Neural cell (in vitro differentiated cells): ENCODE results near the gene WDR59. TPM values are rescaled to one million over a fixed set of nuclear protein-coding genes. Genes with fewer than 3 reads are reported as not detected.

Source experiments
- H2AFZ ChIP-seq: fragments of 200-600, 300-800 bp; sonication (generic), shearing (Covaris generic); 2 replicates; pipeline ENCODE4 v1.6.0; 2014; ENCODE audit warnings: low read depth, mild to moderate bottlenecking, antibody characterized with exemption, low read length, moderate library complexity
- H3F3A ChIP-seq: fragments of 200-600 bp; shearing (Covaris generic); 2 replicates; pipeline ENCODE4 v1.6.1; 2016; ENCODE audit warnings: mild to moderate bottlenecking, moderate library complexity, mixed read lengths, antibody characterized with exemption, low read length; ENCODE audit not compliant: insufficient read depth, poor library complexity, severe bottlenecking
- H3K27ac ChIP-seq: fragments of 200-600, 300-800 bp; sonication (generic), shearing (Covaris generic); 2 replicates; pipeline ENCODE4 v1.5.1; 2014; ENCODE audit warnings: mild to moderate bottlenecking, low read length, moderate library complexity
- H3K27me3 ChIP-seq: fragments of 300-800, 200-600 bp; sonication (generic), shearing (Covaris generic); 2 replicates; pipeline ENCODE4 v1.6.0; 2014; ENCODE audit warnings: mild to moderate bottlenecking, low read depth, low read length, moderate library complexity; ENCODE audit not compliant: insufficient read depth
- H3K36me3 ChIP-seq: fragments of 300-800, 200-600 bp; sonication (generic), shearing (Covaris generic); 2 replicates; pipeline ENCODE4 v1.5.1; 2014; ENCODE audit warnings: mild to moderate bottlenecking, antibody characterized with exemption, low read length, moderate library complexity; ENCODE audit not compliant: insufficient read depth
- H3K4me2 ChIP-seq: fragments of 300-800, 200-600 bp; sonication (generic), shearing (Covaris generic); 2 replicates; pipeline ENCODE4 v1.6.0; 2014; ENCODE audit warnings: mild to moderate bottlenecking, low read length
- H3K4me3 ChIP-seq: fragments of 300-800, 200-600 bp; sonication (generic), shearing (Covaris generic); 2 replicates; pipeline ENCODE4 v1.5.1; 2014; ENCODE audit warnings: mild to moderate bottlenecking, low read length, moderate library complexity
- H3K79me2 ChIP-seq: fragments of 200-600 bp; shearing (Covaris generic); replicated peaks from 2 replicates; pipeline ENCODE4 v1.6.0; 2014; ENCODE audit warnings: mild to moderate bottlenecking, low read length, moderate library complexity; ENCODE audit not compliant: insufficient read depth
- H3K9ac ChIP-seq: fragments of 300-800, 200-600 bp; sonication (generic), shearing (Covaris generic); 2 replicates; pipeline ENCODE4 v1.6.1; 2016; ENCODE audit warnings: mild to moderate bottlenecking, low read length, mixed read lengths
- H3K9me2 ChIP-seq: fragments of 200-600 bp; shearing (Covaris generic); 2 replicates; pipeline ENCODE4 v1.6.1; 2016; ENCODE audit warnings: mild to moderate bottlenecking, low read length, mixed read lengths; ENCODE audit not compliant: insufficient read depth
- H3K9me3 ChIP-seq: fragments of 200-600, 300-800 bp; sonication (generic), shearing (Covaris generic); 2 replicates; pipeline ENCODE4 v1.6.1; 2016; ENCODE audit warnings: mild to moderate bottlenecking, mixed run types, low read length, moderate library complexity, mixed read lengths
- H4K20me1 ChIP-seq: fragments of 200-600 bp; shearing (Covaris generic); 2 replicates; pipeline ENCODE4 v1.6.1; 2016; ENCODE audit warnings: mild to moderate bottlenecking, mixed run types; ENCODE audit not compliant: insufficient read depth
- EP300 ChIP-seq: fragments of 450-650 bp; conservative IDR thresholded peaks from 2 replicates; pipeline ENCODE4 v1.6.1; 2014; ENCODE audit warnings: antibody characterized with exemption, mild to moderate bottlenecking, moderate library complexity; ENCODE audit not compliant: poor library complexity, severe bottlenecking
- EZH2 ChIP-seq: fragments of 200-600, 300-800 bp; shearing (Covaris generic), sonication (generic); IDR thresholded peaks from 2 replicates; pipeline ENCODE4 v1.6.1; 2014; ENCODE audit warnings: antibody characterized with exemption, low read length, borderline replicate concordance, mild to moderate bottlenecking; ENCODE audit not compliant: insufficient read depth, poor library complexity, severe bottlenecking
- MXI1 ChIP-seq: fragments of 450-650 bp; conservative IDR thresholded peaks from 2 replicates; pipeline ENCODE4 v1.6.1; 2014; ENCODE audit warnings: antibody characterized with exemption, mild to moderate bottlenecking; ENCODE audit not compliant: poor library complexity, severe bottlenecking
- POLR2AphosphoS5 ChIP-seq: IDR thresholded peaks from 2 replicates; pipeline ENCODE4 v1.6.1; 2012
- RAD21 ChIP-seq: fragments of 450-650 bp; conservative IDR thresholded peaks from 2 replicates; pipeline ENCODE4 v1.6.1; 2014; ENCODE audit warnings: antibody characterized with exemption, mild to moderate bottlenecking, moderate library complexity
- SMC3 ChIP-seq: fragments of 450-650 bp; conservative IDR thresholded peaks from 2 replicates; pipeline ENCODE4 v1.6.1; 2014; ENCODE audit warnings: antibody characterized with exemption, mild to moderate bottlenecking, moderate library complexity; ENCODE audit not compliant: poor library complexity
- TAF1 ChIP-seq: IDR thresholded peaks from 2 replicates; pipeline ENCODE4 v1.6.1; 2012; ENCODE audit warnings: low read depth
- polyA plus RNA-seq: library from polyadenylated mRNA; depleted of rRNA; stranded (reverse); fragments of >200 nt; gene quantifications from 2 replicates; pipeline ENCODE4 v1.2.3, GENCODE V29; 2014
- TF ChIP-seq, protein P1 (sequence below): IDR thresholded peaks from 2 replicates; pipeline ENCODE4 v1.6.1; 2012; ENCODE audit warnings: borderline replicate concordance
- TF ChIP-seq, protein P2 (sequence below): fragments of 450-650 bp; IDR thresholded peaks from 2 replicates; pipeline ENCODE4 v1.5.1; 2014; ENCODE audit warnings: antibody characterized with exemption, mild to moderate bottlenecking, moderate library complexity; ENCODE audit not compliant: poor library complexity, severe bottlenecking

Gene WDR59
- polyA plus RNA-seq, 1 donor from 2014 or later: 20.3 TPM

- no peak overlapping the region for H3K4me2 ChIP-seq
- no peak overlapping the region for H3K27ac ChIP-seq
- no peaks in the 10 kb centered on the region for H3K36me3 ChIP-seq
- H3K79me2 ChIP-seq: no peaks in the 10 kb centered on the region
- H3K9ac ChIP-seq: no peak overlapping the region
- no peaks in the 10 kb centered on the region for H4K20me1 ChIP-seq
- H3K9me3 ChIP-seq: no peaks in the 10 kb centered on the region
- no peak overlapping the region for H3K4me3 ChIP-seq
- no peak overlapping the region for H2AFZ ChIP-seq
- no peak for TF ChIP-seq EP300
- TF ChIP-seq, protein P1, sequence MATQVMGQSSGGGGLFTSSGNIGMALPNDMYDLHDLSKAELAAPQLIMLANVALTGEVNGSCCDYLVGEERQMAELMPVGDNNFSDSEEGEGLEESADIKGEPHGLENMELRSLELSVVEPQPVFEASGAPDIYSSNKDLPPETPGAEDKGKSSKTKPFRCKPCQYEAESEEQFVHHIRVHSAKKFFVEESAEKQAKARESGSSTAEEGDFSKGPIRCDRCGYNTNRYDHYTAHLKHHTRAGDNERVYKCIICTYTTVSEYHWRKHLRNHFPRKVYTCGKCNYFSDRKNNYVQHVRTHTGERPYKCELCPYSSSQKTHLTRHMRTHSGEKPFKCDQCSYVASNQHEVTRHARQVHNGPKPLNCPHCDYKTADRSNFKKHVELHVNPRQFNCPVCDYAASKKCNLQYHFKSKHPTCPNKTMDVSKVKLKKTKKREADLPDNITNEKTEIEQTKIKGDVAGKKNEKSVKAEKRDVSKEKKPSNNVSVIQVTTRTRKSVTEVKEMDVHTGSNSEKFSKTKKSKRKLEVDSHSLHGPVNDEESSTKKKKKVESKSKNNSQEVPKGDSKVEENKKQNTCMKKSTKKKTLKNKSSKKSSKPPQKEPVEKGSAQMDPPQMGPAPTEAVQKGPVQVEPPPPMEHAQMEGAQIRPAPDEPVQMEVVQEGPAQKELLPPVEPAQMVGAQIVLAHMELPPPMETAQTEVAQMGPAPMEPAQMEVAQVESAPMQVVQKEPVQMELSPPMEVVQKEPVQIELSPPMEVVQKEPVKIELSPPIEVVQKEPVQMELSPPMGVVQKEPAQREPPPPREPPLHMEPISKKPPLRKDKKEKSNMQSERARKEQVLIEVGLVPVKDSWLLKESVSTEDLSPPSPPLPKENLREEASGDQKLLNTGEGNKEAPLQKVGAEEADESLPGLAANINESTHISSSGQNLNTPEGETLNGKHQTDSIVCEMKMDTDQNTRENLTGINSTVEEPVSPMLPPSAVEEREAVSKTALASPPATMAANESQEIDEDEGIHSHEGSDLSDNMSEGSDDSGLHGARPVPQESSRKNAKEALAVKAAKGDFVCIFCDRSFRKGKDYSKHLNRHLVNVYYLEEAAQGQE: no peak
- TF ChIP-seq EZH2: no peak
- no peak for TF ChIP-seq POLR2AphosphoS5
- no peak for TF ChIP-seq SMC3
- no peak for TF ChIP-seq RAD21
- TF ChIP-seq, protein P2, sequence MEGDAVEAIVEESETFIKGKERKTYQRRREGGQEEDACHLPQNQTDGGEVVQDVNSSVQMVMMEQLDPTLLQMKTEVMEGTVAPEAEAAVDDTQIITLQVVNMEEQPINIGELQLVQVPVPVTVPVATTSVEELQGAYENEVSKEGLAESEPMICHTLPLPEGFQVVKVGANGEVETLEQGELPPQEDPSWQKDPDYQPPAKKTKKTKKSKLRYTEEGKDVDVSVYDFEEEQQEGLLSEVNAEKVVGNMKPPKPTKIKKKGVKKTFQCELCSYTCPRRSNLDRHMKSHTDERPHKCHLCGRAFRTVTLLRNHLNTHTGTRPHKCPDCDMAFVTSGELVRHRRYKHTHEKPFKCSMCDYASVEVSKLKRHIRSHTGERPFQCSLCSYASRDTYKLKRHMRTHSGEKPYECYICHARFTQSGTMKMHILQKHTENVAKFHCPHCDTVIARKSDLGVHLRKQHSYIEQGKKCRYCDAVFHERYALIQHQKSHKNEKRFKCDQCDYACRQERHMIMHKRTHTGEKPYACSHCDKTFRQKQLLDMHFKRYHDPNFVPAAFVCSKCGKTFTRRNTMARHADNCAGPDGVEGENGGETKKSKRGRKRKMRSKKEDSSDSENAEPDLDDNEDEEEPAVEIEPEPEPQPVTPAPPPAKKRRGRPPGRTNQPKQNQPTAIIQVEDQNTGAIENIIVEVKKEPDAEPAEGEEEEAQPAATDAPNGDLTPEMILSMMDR: no peak
- no peak for TF ChIP-seq MXI1
- no peak for TF ChIP-seq TAF1
- no peaks in the 10 kb centered on the region for H3K27me3 ChIP-seq
- no peaks in the 10 kb centered on the region for H3F3A ChIP-seq
- no peaks in the 10 kb centered on the region for H3K9me2 ChIP-seq
Measured at GRCh38 chr16:74825941-74826340, 159.0 kb downstream of the WDR59 start.

GRCh38 chr16:74825016-74825415 is 159.9 kb downstream of the WDR59 start:
- Histone ChIP-seq H3K79me2 (no peaks in the 10 kb centered on the region), H3K9me2 (no peaks in the 10 kb centered on the region), H3F3A (no peaks in the 10 kb centered on the region), H3K36me3 (no peaks in the 10 kb centered on the region), H3K9me3 (no peaks in the 10 kb centered on the region), H4K20me1 (no peaks in the 10 kb centered on the region), H3K27me3 (no peaks in the 10 kb centered on the region), H3K27ac (no peak overlapping the region), H3K4me3 (no peak overlapping the region), H2AFZ (no peak overlapping the region), H3K9ac (no peak overlapping the region), H3K4me2 (no peak overlapping the region)
- no peak for TF ChIP-seq POLR2AphosphoS5

Other genes starting within 250 kb of the WDR59 start
- gene FA2H, start 210.3 kb downstream of the WDR59 start, polyA plus RNA-seq: not detected in 2 replicates
- 31.6 and 33.3 TPM in 2 replicates for gene ZNRF1, start 13.9 kb upstream of the WDR59 start, polyA plus RNA-seq
- gene LDHD, start 131.7 kb upstream of the WDR59 start, polyA plus RNA-seq: 0.18 TPM in 1 of 2 replicates, not detected in the other
- 38.1 and 47.1 TPM in 2 replicates for gene ZFP1, start 163.4 kb upstream of the WDR59 start, polyA plus RNA-seq
- gene CTRB2, start 222.0 kb upstream of the WDR59 start, polyA plus RNA-seq: not detected in 2 replicates
- 1.2 TPM in 1 of 2 replicates, not detected in the other for gene CTRB1, start 233.9 kb upstream of the WDR59 start, polyA plus RNA-seq